Panc1 (cell line): ENCODE measurements around the gene LRRC49.

Source experiments
- CTCF ChIP-seq: fragments of 450-650 bp; IDR thresholded peaks from 2 replicates; pipeline ENCODE4 v1.5.1; 2017; ENCODE audit warnings: mild to moderate bottlenecking
- POLR2AphosphoS5 ChIP-seq: IDR thresholded peaks from 2 replicates; pipeline ENCODE4 v1.6.1; 2012; ENCODE audit warnings: mild to moderate bottlenecking, low read depth, low read length, moderate library complexity

- TF ChIP-seq CTCF (no peak), POLR2AphosphoS5 (no peak)
Measured at GRCh38 chr15:70910958-70911357, 18.3 kb downstream of the LRRC49 start.
